BE2C (cell line): ENCODE data around the gene ABHD17C.

Experiments
- DNase-seq: peaks from one replicate; pipeline ENCODE4 v3.0.0-alpha.2; 2020
- H3K27me3 ChIP-seq: fragments of 250-450 bp; sonication (Bioruptor Pico); 2 replicates; pipeline ENCODE4 v1.5.1; 2020; ENCODE audit warnings: mild to moderate bottlenecking
- H3K36me3 ChIP-seq: fragments of 250-450 bp; sonication (Bioruptor Pico); 2 replicates; pipeline ENCODE4 v1.5.1; 2020; ENCODE audit warnings: mild to moderate bottlenecking
- H3K4me1 ChIP-seq: fragments of 250-450 bp; sonication (Bioruptor Pico); 2 replicates; pipeline ENCODE4 v1.5.1; 2020
- H3K4me3 ChIP-seq: 2 replicates; pipeline ENCODE4 v1.5.1; 2011; ENCODE audit warnings: low read depth, low read length
- H3K9me3 ChIP-seq: fragments of 250-450 bp; sonication (Bioruptor Pico); 2 replicates; pipeline ENCODE4 v1.5.1; 2020
- CTCF ChIP-seq: IDR thresholded peaks from 2 replicates; pipeline ENCODE4 v1.5.1; 2012; ENCODE audit warnings: mild to moderate bottlenecking, low read depth, low read length

ABHD17C gene

GRCh38 chr15:80773792-80774352, 78.8 kb downstream of the ABHD17C start:
- no peaks in the 10 kb centered on the region for H3K36me3 ChIP-seq
- no peak for DNase-seq
- no peaks in the 10 kb centered on the region for H3K9me3 ChIP-seq

GRCh38 chr15:80774486-80774885, 79.4 kb downstream of the ABHD17C start:
- H3K27me3 ChIP-seq, result peaks cover 13% of the 10 kb centered on the region
- H3K4me3 ChIP-seq, result no peak overlapping the region
- no peak for TF ChIP-seq CTCF
- no peaks in the 10 kb centered on the region for H3K4me1 ChIP-seq
- H3K36me3 ChIP-seq, result no peaks in the 10 kb centered on the region
- DNase-seq, result no peak
- H3K9me3 ChIP-seq, result no peaks in the 10 kb centered on the region

More at GRCh38 chr15:80773792-80774352, 78.8 kb downstream of the ABHD17C start:
- H3K27me3 ChIP-seq, result peaks cover 6% of the 10 kb centered on the region
- no peaks in the 10 kb centered on the region for H3K4me1 ChIP-seq
- no peak for TF ChIP-seq CTCF
- no peak overlapping the region for H3K4me3 ChIP-seq

GRCh38 chr15:80775338-80775737, 80.2 kb downstream of the ABHD17C start:
- DNase-seq, result no peak
- no peaks in the 10 kb centered on the region for H3K4me1 ChIP-seq
- no peaks in the 10 kb centered on the region for H3K9me3 ChIP-seq
- no peaks in the 10 kb centered on the region for H3K36me3 ChIP-seq
- peaks cover 21% of the 10 kb centered on the region for H3K27me3 ChIP-seq
- no peak for TF ChIP-seq CTCF
- H3K4me3 ChIP-seq, result no peak overlapping the region

GRCh38 chr15:80776420-80777045, 81.4 kb downstream of the ABHD17C start:
- DNase-seq, result peak; percentile 76
- no peaks in the 10 kb centered on the region for H3K9me3 ChIP-seq
- TF ChIP-seq CTCF, result peak; percentile 87
- H3K4me3 ChIP-seq, result no peak overlapping the region
- no peaks in the 10 kb centered on the region for H3K4me1 ChIP-seq
- H3K27me3 ChIP-seq, result peaks cover 33% of the 10 kb centered on the region
- no peaks in the 10 kb centered on the region for H3K36me3 ChIP-seq

GRCh38 chr15:80777137-80777536, 82.0 kb downstream of the ABHD17C start:
- Histone ChIP-seq H3K36me3 (no peaks in the 10 kb centered on the region), H3K4me3 (no peak overlapping the region), H3K9me3 (no peaks in the 10 kb centered on the region), H3K4me1 (no peaks in the 10 kb centered on the region), H3K27me3 (peaks cover 38% of the 10 kb centered on the region)
- DNase-seq, result no peak
- TF ChIP-seq CTCF, result no peak

- TF ChIP-seq CTCF, result no peak
- Histone ChIP-seq H3K36me3 (no peaks in the 10 kb centered on the region), H3K4me3 (no peak overlapping the region), H3K9me3 (no peaks in the 10 kb centered on the region), H3K27me3 (peaks cover 39% of the 10 kb centered on the region), H3K4me1 (no peaks in the 10 kb centered on the region)
- no peak for DNase-seq
Measured at GRCh38 chr15:80777826-80778620, 82.9 kb downstream of the ABHD17C start.
